NCI-H1417 (cell line): ENCODE data around the gene NEU4.
A peak's percentile ranks its signal among the peaks of the same experiment; 100 is the strongest.
"Not testable (repeated sequence)": the region's sequence is repeated elsewhere in the genome, so short reads cannot be mapped to it uniquely, and the experiment has no call there.

Experiments
- DNase-seq, 3 experiments: peaks; one replicate each; lab custom pipeline; 2025; lab: John Stamatoyannopoulos, UW

The NEU4 gene

DNA sequence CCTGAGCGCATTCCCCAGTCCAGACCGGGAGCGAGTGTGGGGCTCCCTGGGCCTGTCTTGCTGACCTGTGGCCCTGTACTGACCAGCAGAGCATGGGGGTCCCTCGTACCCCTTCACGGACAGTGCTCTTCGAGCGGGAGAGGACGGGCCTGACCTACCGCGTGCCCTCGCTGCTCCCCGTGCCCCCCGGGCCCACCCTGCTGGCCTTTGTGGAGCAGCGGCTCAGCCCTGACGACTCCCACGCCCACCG, 5.3 kb downstream of the NEU4 start:
- no peak for DNase-seq

DNA sequence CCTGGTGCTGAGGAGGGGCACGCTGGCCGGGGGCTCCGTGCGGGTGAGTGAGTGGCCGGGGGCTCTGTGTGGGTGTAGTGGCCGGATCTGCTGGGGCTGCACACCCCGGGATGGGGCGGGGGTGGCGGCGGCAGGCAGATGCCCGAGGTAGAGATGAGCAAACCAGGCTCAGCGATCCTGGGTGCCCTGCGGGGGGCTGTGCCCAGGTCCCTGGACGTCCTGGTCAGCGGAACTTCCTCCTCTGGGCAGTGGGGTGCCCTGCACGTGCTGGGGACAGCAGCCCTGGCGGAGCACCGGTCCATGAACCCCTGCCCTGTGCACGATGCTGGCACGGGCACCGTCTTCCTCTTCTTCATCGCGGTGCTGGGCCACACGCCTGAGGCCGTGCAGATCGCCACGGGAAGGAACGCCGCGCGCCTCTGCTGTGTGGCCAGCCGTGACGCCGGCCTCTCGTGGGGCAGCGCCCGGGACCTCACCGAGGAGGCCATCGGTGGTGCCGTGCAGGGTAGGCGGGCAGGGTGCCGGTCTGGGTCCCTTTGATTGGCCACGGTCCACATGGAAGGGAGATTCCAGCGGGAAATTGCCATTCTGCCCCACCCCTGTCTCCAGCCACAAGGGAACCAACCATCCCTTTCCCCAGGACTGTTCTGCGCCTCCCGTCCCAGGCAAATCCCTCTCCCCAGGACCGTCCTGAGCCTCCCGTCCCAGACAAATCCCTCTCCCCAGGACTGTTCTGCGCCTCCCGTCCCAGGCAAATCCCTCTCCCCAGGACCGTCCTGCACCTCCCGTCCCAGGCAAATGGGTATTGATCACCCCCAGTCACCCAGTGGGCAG, 5.9 kb downstream of the NEU4 start:
- no peak for DNase-seq

- no peak for DNase-seq
These were observed 6.8 kb downstream of the NEU4 start for GRCh38 chr2:241815477-241816430.

GRCh38 chr2:241816431-241817121, 7.6 kb downstream of the NEU4 start:
- DNase-seq, result no peak

- DNase-seq, result no peak
These were observed 8.3 kb downstream of the NEU4 start for GRCh38 chr2:241817126-241817820.

DNA sequence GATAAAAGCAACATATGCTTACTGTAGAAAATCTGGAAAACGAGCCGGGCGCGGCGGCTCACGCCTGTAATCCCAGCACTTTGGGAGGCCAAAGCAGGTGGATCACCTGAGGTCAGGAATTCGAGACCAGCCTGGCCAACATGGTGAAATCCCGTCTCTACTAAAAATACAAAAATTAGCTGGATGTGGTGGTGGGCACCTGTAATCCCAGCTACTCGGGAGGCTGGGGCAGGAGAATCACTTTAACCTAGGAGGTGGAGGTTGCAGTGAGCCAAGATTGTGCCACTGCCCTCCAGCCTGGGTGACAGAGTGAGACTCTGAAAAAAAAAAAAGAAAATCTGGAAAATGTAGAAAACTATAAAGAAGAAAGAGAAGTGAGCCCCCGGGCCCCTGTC, 8.8 kb downstream of the NEU4 start:
- DNase-seq, result not testable (repeated sequence)

DNA sequence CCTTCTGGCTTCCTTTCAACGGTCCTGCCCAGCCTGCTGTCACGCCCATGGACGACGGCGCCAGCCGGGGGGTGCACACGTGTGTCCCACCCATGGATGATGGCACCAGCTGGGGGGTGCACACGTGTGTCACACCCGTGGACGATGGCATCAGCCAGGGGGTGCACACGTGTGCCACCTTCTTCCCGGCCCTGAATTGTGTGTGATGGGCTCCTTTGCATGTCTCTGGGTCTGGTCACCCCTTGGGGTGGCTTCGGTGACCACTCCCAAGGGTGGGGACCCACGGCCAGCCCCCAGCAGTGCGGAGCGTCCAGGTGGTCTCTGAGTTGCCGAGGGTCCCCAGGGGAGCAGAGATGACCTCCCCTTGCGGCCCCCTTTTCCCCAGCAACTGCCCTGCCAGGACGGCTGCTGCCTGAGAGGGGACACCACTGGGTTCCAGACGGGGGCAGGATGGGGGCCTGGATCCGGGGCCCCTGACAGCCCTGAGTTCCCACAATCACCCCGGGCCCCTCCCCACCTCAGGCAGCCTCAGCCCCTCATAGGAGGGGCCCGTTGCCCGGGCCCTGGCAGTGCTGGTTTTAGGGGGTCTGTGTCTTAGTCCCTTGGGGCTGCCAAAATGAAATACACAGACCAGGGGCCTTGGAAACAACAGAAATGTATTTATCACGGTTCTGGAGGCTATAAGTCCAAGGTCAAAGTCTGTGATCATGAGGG, 9.4 kb downstream of the NEU4 start:
- DNase-seq, result no peak

- no peak for DNase-seq
These were observed 9.9 kb downstream of the NEU4 start for GRCh38 chr2:241818943-241819270.

- DNase-seq, result not testable (repeated sequence)
These were observed 11.1 kb downstream of the NEU4 start for GRCh38 chr2:241819947-241820624.

GRCh38 chr2:241820625-241821384, 11.8 kb downstream of the NEU4 start:
- no peak for DNase-seq

DNA sequence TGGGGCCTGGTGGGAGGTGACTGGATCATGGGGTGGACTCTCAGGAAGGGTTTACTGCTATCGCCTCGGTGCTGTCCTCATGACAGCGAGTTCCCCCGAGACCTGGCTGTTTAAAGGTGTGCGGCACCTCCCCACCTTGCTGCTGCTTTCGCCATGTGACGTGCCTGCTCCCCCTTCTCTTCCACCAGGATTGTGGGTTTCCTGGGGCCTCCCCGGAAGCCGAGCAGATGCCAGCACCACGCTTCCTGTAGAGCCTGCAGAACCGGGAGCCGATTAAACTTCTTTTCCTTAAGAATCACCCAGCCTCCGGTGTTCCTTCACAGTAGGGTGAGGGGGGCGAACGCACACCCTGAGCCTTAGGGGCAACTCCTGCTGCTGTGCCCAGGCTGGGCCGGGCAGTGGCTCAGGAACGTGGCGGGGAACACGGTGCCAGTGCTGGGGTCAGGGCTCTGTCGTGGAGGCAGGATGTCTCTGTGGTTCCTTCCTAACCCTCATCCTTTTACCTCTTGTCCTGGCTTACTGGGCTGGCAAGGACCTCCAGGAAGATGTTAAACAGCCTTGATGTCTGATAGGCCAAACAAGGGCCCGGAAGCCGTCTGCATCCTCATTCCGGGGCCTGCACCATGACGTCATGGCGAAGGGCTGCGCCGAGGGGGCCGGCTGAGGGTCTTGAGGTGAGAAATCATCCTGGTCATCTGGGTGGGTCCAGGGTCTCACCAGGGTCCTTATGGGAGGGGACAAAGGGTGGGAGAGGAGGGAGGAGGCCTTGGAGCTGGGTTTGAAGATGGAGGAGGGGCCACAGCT, 12.7 kb downstream of the NEU4 start:
- DNase-seq, result no peak

- DNase-seq, result no peak
These were observed 13.3 kb downstream of the NEU4 start for GRCh38 chr2:241822264-241822623.

DNA sequence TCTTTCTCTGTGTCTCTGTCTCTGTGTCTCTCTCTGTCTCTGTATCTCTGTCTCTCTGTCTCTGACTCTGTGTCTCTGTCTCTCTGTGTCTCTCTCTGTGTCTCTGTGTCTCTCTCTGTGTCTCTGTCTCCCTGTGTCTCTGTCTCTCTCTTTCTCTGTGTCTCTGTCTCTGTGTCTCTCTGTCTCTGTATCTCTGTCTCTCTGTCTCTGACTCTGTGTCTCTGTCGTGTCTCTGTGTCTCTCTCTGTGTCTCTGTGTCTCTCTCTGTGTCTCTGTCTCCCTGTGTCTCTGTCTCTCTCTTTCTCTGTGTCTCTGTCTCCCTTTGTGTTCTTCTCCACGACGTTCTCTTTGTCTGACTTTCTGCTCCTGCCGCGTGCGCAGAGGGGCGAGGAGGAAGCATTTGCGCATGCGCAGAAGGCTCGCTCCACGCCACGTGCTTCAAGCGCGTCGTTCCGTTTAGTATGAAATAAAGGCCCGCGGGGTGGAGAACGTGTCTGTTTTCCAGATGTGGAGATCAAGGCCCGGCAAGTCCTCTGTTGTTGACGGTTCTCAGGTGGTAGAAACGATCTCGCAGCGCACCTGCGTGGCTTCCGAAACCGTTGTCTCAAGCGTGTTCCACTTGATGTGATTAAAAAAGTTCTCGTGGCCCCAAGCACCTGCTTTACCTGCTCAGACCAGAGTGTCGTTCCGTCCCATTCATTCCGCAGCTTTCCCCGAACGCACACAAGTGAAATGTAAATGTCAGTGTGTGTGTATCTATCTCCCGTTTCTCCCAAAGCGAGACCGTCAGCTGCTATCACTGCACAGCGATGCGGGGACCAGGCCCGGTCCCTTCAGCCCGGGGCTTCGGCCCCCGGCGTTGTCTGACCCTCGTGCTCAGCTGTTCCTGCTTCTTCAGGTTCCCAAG, 14.8 kb downstream of the NEU4 start:
- DNase-seq, result peak in 2 of 3 experiments; percentile 50 to 53

- DNase-seq, result no peak
These were observed 18.4 kb downstream of the NEU4 start for GRCh38 chr2:241827394-241827793.

- no peak for DNase-seq
These were observed 24.2 kb downstream of the NEU4 start for GRCh38 chr2:241833101-241833663.

GRCh38 chr2:241833756-241834526, 24.9 kb downstream of the NEU4 start:
- not testable (repeated sequence) for DNase-seq

DNA sequence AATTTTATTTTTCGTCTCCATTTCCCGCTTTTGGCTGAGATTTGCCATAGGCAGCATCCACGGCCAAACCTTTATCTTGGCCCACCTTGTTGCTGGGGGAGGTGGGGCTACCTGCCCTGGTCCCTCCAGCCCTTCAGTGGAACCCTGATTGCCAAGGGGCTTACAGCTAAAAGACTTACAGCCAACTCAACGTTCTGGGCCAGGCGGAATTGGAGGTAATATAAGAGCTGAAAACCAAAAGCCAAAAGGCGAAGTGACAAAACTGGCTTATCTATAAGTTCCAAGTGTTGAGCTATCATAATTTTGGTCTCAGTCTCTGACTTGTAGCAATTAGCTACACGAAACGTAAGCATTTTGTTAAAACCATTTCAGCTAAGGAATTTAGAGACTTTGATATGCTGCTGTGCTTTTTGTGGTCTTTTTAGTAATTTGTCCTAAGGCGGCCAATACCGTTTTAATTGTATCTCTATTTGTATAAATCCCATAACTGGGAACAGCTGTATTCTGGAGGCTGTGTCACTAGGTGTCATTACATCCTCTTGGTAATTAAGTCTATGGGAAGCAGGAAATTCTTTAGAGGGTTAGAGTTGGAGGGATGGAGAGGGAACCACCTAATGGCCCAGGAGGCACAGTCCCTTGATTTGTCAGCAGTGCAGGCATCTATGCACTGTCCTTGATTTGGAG, 25.7 kb downstream of the NEU4 start:
- DNase-seq, result no peak
